Testis (tissue), 3 donors: ENCODE measurements around the gene ARAP2. TPM values are rescaled to one million over a fixed set of nuclear protein-coding genes. Genes with fewer than 3 reads are reported as not detected.

ENCODE experiments used
- DNase-seq: peaks from one replicate; pipeline ENCODE4 v3.0.0-alpha.2; 2019
- H3K27ac ChIP-seq, 2 donors: fragments of 200-600 bp; sonication (generic); one replicate each; pipeline ENCODE4 v1.5.1; 2019
- H3K27me3 ChIP-seq: fragments of 200-600 bp; sonication (generic); one replicate; pipeline ENCODE4 v1.5.1; 2019
- H3K36me3 ChIP-seq: fragments of 200-600 bp; sonication (generic); one replicate; pipeline ENCODE4 v1.5.1; 2017; ENCODE audit warnings: low read depth; ENCODE audit errors: missing control alignments
- H3K4me1 ChIP-seq: fragments of 200-600 bp; sonication (generic); one replicate; pipeline ENCODE4 v1.5.1; 2019
- H3K4me3 ChIP-seq, 2 donors: fragments of 200-600 bp; sonication (generic); one replicate each; pipeline ENCODE4 v1.5.1; 2017 to 2019
- H3K9me3 ChIP-seq: fragments of 200-600 bp; sonication (generic); one replicate; pipeline ENCODE4 v1.5.1; 2017
- POLR2A ChIP-seq: fragments of 450-650 bp; IDR thresholded peaks from one replicate; pipeline ENCODE4 v1.6.1; 2017; ENCODE audit warnings: antibody characterized with exemption, mild to moderate bottlenecking, moderate library complexity
- WGBS, 2 donors: methylation state at CpG; one replicate each; pipeline ENCODE4 v1.1.5; 2018; 5-methylcytosine and 5-hydroxymethylcytosine counted together
- intact Hi-C: fragments of 100-400 bp; cut with DNase I; formaldehyde crosslinking; loops from one replicate; pipeline ENCODE4 v1.15.1; 2023; ENCODE audit warnings: low total_unique reads
- polyA plus RNA-seq: library from polyadenylated mRNA; stranded (reverse); fragments of 350-450 nt; fragmentation: Illumina TruSeq; extraction: RNeasy Lipid Tissue Mini Kit (QIAGEN cat#74804); gene quantifications from one replicate; pipeline ENCODE4 v1.2.3, GENCODE V29; 2014; ENCODE audit warnings: low read depth, low replicate concordance; ENCODE audit not compliant: insufficient read depth
- total RNA-seq, 2 donors: library from RNA; depleted of rRNA; stranded (reverse); fragments of >200 nt; gene quantifications; one replicate each; pipeline ENCODE4 v1.2.3, GENCODE V29; 2016
- TF ChIP-seq, protein P1 (sequence below), 3 experiments: fragments of 450-650 bp in 2 of 3; fragments of 200-600 bp in 1 of 3; sonication (generic) in 1 of 3; IDR thresholded peaks; one replicate each; pipeline ENCODE4 v1.5.1; 2016 to 2019; ENCODE audit warnings: antibody characterized with exemption in 3 of 3, mild to moderate bottlenecking in 2 of 3, moderate library complexity in 1 of 3

ARAP2 gene
- total and polyA plus RNA-seq, 3 donors from 2014 or later: 10.9 to 91.0 (median 81.1) TPM

DNA sequence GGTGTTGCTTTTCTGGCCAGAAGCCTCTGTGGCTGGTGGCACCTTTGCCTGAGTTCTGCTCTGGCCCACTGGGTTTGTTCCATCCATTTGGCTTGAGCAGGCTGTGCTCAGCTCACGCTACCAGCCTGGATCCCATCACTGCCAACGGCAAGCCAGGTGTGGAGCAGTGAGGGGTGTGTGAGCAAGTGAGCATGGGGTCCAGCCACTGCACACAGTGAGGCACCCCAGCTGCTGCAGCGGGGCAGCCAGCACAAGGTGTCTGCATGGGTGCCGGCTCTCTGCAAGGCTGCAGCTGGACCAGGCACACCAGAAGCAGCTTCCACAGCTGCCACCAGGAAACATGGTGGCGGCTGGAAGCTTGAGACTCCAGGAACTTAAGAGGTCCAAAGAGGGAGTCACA lies 46.8 kb downstream of the ARAP2 start:
- Histone ChIP-seq H3K36me3 (no peaks in the 10 kb centered on the region), H3K9me3 (no peaks in the 10 kb centered on the region), H3K4me3 (no peak overlapping the region), H3K4me1 (no peaks in the 10 kb centered on the region), H3K27me3 (no peaks in the 10 kb centered on the region), H3K27ac (no peak overlapping the region)
- WGBS, 2 donors: 90 to 100% methylated on average over 4 of the region's 5 CpGs
- no peak for DNase-seq
- intact Hi-C loops: no loop called here
- TF ChIP-seq POLR2A: no peak
- TF ChIP-seq, protein P1, sequence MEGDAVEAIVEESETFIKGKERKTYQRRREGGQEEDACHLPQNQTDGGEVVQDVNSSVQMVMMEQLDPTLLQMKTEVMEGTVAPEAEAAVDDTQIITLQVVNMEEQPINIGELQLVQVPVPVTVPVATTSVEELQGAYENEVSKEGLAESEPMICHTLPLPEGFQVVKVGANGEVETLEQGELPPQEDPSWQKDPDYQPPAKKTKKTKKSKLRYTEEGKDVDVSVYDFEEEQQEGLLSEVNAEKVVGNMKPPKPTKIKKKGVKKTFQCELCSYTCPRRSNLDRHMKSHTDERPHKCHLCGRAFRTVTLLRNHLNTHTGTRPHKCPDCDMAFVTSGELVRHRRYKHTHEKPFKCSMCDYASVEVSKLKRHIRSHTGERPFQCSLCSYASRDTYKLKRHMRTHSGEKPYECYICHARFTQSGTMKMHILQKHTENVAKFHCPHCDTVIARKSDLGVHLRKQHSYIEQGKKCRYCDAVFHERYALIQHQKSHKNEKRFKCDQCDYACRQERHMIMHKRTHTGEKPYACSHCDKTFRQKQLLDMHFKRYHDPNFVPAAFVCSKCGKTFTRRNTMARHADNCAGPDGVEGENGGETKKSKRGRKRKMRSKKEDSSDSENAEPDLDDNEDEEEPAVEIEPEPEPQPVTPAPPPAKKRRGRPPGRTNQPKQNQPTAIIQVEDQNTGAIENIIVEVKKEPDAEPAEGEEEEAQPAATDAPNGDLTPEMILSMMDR (IDR thresholded peaks at IDR 0.05): no peak

DNA sequence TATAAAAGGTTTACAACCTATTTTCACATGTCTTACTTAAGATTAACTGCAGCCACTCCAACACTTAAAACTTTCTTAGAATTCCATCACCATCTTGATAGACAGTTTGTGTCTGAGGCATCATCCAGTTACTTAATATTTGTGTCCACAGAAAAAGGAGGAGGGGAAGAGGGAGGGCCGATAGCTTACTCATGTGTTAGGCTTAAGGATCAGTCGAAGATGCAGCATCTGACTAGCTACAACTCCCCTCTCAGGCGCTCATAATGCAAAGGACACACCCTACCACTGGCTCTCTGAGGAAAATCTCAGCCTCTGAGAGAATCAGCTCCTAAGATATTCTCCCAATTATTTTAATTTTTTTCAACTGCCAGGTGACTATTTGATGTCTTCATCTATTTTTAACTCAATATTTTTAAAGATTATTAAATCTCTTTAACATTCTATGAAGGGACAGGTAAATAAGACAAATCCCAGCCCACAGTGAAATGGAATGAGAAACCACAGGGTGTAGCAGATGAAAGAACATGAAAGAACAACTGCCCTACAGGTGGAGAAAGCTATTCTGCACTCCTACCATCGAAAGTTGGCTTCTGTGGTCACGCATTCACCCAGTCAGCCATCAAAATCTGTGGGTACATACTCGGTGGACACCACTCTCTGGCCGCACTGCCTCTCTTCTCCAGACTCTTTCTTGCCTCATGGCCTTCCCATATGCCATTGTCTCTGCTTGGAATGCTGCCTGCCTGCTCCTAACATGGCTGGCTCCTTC lies 48.0 kb downstream of the ARAP2 start:
- no peak for DNase-seq
- Histone ChIP-seq H3K27ac (no peak overlapping the region), H3K4me1 (no peaks in the 10 kb centered on the region), H3K36me3 (no peaks in the 10 kb centered on the region), H3K4me3 (no peak overlapping the region), H3K27me3 (no peaks in the 10 kb centered on the region), H3K9me3 (no peaks in the 10 kb centered on the region)
- intact Hi-C loops: no loop called here
- TF ChIP-seq, protein P1 (IDR thresholded peaks at IDR 0.05): no peak
- no peak for TF ChIP-seq POLR2A
- 85 to 88% methylated on average over 7 of the region's 7 CpGs for WGBS, 2 donors

DNA sequence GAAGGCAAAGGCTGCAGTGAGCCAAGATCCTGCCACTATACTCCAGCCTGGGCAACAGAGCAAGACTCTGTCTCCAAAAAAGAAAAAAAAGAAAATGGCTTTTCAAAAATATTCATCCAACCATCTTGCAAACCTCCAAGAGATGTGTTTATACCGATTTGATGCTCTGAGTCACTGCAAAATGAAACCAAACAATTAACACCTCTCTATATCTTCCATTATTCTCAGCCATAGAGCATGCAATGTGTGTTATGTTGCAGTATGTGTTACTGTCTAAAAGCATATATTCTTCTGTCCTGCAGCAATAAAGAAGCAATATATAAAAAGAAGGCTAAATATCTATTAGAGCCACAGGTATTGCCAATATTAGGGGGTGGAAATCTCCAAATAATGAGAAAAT lies 51.4 kb downstream of the ARAP2 start:
- Histone ChIP-seq H3K4me3 (no peak overlapping the region), H3K4me1 (no peaks in the 10 kb centered on the region), H3K36me3 (no peaks in the 10 kb centered on the region), H3K9me3 (no peaks in the 10 kb centered on the region), H3K27ac (no peak overlapping the region), H3K27me3 (no peaks in the 10 kb centered on the region)
- WGBS, 2 donors: 83 to 91% methylated on average over 1 of the region's 1 CpG
- intact Hi-C loops: no loop called here
- no peak for DNase-seq
- TF ChIP-seq, protein P1 (IDR thresholded peaks at IDR 0.05): no peak
- no peak for TF ChIP-seq POLR2A

DNA sequence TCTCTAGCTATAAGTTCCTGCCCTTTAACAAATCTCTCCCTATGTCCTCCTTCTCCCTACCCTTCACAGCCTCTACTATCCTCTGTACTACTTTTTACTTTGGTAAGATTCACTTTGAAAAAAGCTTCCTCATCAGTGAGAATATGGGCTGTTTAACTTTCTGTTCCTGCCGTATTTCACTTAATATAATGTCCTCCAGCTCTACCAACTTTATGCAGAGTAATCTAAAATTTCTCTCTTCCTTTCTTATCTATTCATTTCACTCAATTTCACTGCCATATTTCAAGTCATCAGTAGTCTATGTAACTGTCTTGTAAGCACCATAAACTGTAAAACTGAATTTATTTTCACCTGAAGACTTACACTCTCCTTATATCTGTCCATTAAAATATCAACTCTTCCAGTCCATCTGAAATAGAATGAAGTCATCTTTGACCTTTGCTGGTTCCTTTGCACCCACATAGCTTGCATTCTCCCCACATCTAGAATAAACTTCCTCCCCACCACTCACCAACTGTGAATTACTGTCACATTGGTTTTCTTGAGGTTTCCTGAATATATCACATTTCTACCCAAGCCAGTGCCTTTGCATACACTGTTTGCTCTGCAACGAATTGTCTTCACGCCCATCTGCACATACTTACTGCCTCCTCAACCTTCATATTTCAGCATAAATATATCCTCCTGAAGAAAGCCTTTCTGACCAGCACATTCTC lies 54.6 kb downstream of the ARAP2 start:
- no peak for DNase-seq
- no peak for TF ChIP-seq POLR2A
- TF ChIP-seq, protein P1 (IDR thresholded peaks at IDR 0.05): no peak
- Histone ChIP-seq H3K27ac (no peak overlapping the region), H3K27me3 (no peaks in the 10 kb centered on the region), H3K4me1 (no peaks in the 10 kb centered on the region), H3K9me3 (no peaks in the 10 kb centered on the region), H3K4me3 (no peak overlapping the region), H3K36me3 (no peaks in the 10 kb centered on the region)
- 85% methylated on average over 3 of the region's 3 CpGs for WGBS, 2 donors
- intact Hi-C loops: no loop called here
